Neural progenitor cell (in vitro differentiated cells): ENCODE measurements around the gene LTBP2. TPM values are rescaled to one million over a fixed set of nuclear protein-coding genes. Genes with fewer than 3 reads are reported as not detected.

Experiments
- DNase-seq: peaks from one replicate; pipeline ENCODE4 v3.0.0-alpha.2; 2016; ENCODE audit warnings: low spot score
- H2AFZ ChIP-seq: fragments of 200-600 bp; sonication (generic); replicated peaks from 2 replicates; pipeline ENCODE4 v1.6.1; 2016; ENCODE audit warnings: antibody characterized with exemption
- H3F3A ChIP-seq: fragments of 200-600 bp; sonication (generic); 2 replicates; pipeline ENCODE4 v1.6.1; 2016; ENCODE audit warnings: antibody characterized with exemption, low read depth
- H3K27ac ChIP-seq: fragments of 200-600 bp; sonication (generic); 2 replicates; pipeline ENCODE4 v1.5.1; 2016; ENCODE audit warnings: mild to moderate bottlenecking
- H3K27me3 ChIP-seq: fragments of 200-600 bp; sonication (generic); 2 replicates; pipeline ENCODE4 v1.6.1; 2016; ENCODE audit warnings: mild to moderate bottlenecking, moderate library complexity
- H3K36me3 ChIP-seq: fragments of 200-600 bp; sonication (generic); 2 replicates; pipeline ENCODE4 v1.5.1; 2016
- H3K4me1 ChIP-seq: fragments of 200-600 bp; sonication (generic); 2 replicates; pipeline ENCODE4 v1.6.1; 2016; ENCODE audit warnings: mixed run types
- H3K4me2 ChIP-seq: fragments of 200-600 bp; sonication (generic); 2 replicates; pipeline ENCODE4 v1.6.1; 2016
- H3K4me3 ChIP-seq: fragments of 200-600 bp; sonication (generic); 2 replicates; pipeline ENCODE4 v1.5.1; 2016
- H3K79me2 ChIP-seq: fragments of 200-600 bp; sonication (generic); 2 replicates; pipeline ENCODE4 v1.6.1; 2016; ENCODE audit warnings: low read depth
- H3K9ac ChIP-seq: fragments of 200-600 bp; sonication (generic); 2 replicates; pipeline ENCODE4 v1.6.1; 2016
- H3K9me3 ChIP-seq: fragments of 200-600 bp; sonication (generic); 2 replicates; pipeline ENCODE4 v1.5.1; 2016; ENCODE audit warnings: low read depth
- H4K20me1 ChIP-seq: fragments of 200-600 bp; sonication (generic); 2 replicates; pipeline ENCODE4 v1.6.1; 2016; ENCODE audit warnings: low read depth
- H3K27ac Mint-ChIP-seq: 3 replicates; pipeline ENCODE4 v1.8.0; 2021; ENCODE audit warnings: mixed read lengths
- H3K27me3 Mint-ChIP-seq: 2 replicates; pipeline ENCODE4 v1.8.0; 2022; ENCODE audit warnings: low read depth, mild to moderate bottlenecking, inconsistent platforms, moderate library complexity, mixed read lengths; ENCODE audit not compliant: insufficient read depth
- H3K36me3 Mint-ChIP-seq: 3 replicates; pipeline ENCODE4 v1.8.0; 2021; ENCODE audit warnings: mixed read lengths
- H3K4me1 Mint-ChIP-seq: 3 replicates; pipeline ENCODE4 v1.8.0; 2021; ENCODE audit warnings: mixed read lengths
- H3K4me3 Mint-ChIP-seq: 3 replicates; pipeline ENCODE4 v1.8.0; 2021; ENCODE audit warnings: mild to moderate bottlenecking, moderate library complexity, mixed read lengths
- H3K9me3 Mint-ChIP-seq: 3 replicates; pipeline ENCODE4 v1.8.0; 2020; ENCODE audit warnings: mixed read lengths
- EZH2 ChIP-seq: fragments of 200-600 bp; sonication (generic); IDR thresholded peaks from 2 replicates; pipeline ENCODE4 v1.6.1; 2017; ENCODE audit warnings: antibody characterized with exemption, mild to moderate bottlenecking, moderate library complexity
- EZH2phosphoT487 ChIP-seq: fragments of 200-600 bp; sonication (generic); IDR thresholded peaks from 2 replicates; pipeline ENCODE4 v1.6.1; 2017; ENCODE audit warnings: antibody characterized with exemption
- total RNA-seq: library from RNA; depleted of rRNA; stranded (reverse); fragments of >200 nt; gene quantifications from 2 replicates; pipeline ENCODE4 v1.2.3, GENCODE V29; 2015; ENCODE audit warnings: low replicate concordance
- TF ChIP-seq, protein P1 (sequence below): fragments of 200-600 bp; sonication (generic); IDR thresholded peaks from 2 replicates; pipeline ENCODE4 v1.5.1; 2017; ENCODE audit warnings: antibody characterized with exemption, mild to moderate bottlenecking

Gene LTBP2
- total RNA-seq, 1 donor from 2014 or later = 0.43 TPM

DNA sequence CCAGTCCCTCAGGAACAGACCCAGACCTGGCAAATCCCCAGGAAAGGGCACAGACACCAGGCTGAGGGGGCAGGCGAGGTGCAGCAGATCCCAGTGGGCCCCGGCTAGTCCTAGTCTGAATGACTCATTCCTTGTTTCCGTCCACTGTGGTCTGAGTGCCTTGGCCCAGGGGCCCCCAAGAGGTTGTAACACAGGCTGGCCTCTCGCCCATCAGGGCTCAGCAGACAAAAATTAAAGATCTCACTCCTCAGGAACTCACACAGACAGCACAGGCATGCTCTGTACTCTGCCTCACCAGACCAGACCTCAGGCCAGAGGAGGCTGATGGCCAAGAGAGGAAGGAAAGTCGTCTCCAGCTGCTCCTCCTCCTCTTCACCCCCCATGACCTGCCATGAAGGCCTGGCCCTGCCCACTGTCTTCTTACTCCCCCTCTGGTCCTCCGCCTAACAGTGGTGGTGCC, 7.7 kb upstream of the LTBP2 start:
- Histone ChIP-seq H3K79me2 (no peaks in the 10 kb centered on the region), H3K9me3 (no peaks in the 10 kb centered on the region), H3K4me2 (no peak overlapping the region), H3F3A (no peaks in the 10 kb centered on the region), H3K4me1 (peaks cover 9% of the 10 kb centered on the region), H3K27ac (no peak overlapping the region), H3K4me3 (no peak overlapping the region), H3K27me3 (no peaks in the 10 kb centered on the region), H4K20me1 (no peaks in the 10 kb centered on the region), H3K36me3 (no peaks in the 10 kb centered on the region), H3K9ac (no peak overlapping the region), H2AFZ (peak overlapping the region; percentile 51)
- H3K4me3 Mint-ChIP-seq = no peak overlapping the region
- no peaks in the 10 kb centered on the region for H3K9me3 Mint-ChIP-seq
- no peaks in the 10 kb centered on the region for H3K36me3 Mint-ChIP-seq
- no peak overlapping the region for H3K27ac Mint-ChIP-seq
- DNase-seq = no peak
- peaks cover 11% of the 10 kb centered on the region for H3K27me3 Mint-ChIP-seq
- H3K4me1 Mint-ChIP-seq = peaks cover 29% of the 10 kb centered on the region
- no peak for TF ChIP-seq EZH2
- TF ChIP-seq, protein P1, sequence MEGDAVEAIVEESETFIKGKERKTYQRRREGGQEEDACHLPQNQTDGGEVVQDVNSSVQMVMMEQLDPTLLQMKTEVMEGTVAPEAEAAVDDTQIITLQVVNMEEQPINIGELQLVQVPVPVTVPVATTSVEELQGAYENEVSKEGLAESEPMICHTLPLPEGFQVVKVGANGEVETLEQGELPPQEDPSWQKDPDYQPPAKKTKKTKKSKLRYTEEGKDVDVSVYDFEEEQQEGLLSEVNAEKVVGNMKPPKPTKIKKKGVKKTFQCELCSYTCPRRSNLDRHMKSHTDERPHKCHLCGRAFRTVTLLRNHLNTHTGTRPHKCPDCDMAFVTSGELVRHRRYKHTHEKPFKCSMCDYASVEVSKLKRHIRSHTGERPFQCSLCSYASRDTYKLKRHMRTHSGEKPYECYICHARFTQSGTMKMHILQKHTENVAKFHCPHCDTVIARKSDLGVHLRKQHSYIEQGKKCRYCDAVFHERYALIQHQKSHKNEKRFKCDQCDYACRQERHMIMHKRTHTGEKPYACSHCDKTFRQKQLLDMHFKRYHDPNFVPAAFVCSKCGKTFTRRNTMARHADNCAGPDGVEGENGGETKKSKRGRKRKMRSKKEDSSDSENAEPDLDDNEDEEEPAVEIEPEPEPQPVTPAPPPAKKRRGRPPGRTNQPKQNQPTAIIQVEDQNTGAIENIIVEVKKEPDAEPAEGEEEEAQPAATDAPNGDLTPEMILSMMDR = no peak
- no peak for TF ChIP-seq EZH2phosphoT487

DNA sequence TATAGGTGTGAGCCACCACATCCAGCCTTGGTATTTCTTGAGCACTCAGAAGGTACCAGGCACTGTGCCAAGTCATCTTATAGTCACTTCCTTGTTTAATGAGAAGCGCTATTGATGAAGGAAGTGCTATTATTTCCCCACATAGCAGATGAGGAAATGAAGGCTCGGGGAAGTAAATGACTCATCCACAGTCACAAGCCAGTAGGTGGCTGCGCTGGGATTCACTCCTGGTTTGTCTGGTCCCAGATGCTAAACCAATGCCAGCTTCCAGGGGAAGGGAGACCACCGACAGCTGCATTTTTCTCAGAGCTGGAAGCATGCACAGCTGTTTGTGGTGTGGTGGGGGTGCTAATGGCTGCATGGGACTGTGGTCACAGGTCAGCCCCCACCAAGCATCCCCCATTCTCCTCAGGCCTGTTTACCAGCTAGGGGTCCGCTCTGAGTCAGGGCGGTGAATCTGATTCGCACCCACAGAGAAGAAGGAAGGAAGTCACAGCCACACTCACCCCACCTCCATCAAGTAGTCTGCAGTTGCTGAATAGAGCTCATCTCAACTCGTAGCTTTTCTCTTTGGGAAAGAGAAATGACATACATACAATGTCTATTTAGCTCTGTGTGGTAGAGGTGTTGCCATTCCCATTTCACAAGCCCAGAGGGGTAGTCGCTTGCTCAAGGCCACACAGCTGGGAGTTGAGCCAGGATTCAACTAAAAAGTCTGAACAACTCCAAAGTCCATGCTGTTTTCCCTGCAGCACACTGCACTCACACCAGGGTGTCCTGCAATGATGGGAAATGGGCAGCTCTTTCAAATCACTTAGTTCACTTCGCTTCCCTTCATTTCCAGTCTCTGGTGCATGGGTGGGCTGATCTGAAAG, 6.3 kb upstream of the LTBP2 start:
- Histone ChIP-seq H3F3A (no peaks in the 10 kb centered on the region), H2AFZ (no peak overlapping the region), H3K27me3 (peaks cover 6% of the 10 kb centered on the region), H3K79me2 (no peaks in the 10 kb centered on the region), H3K4me2 (no peak overlapping the region), H3K36me3 (no peaks in the 10 kb centered on the region), H3K4me3 (no peak overlapping the region), H3K27ac (no peak overlapping the region), H3K9me3 (no peaks in the 10 kb centered on the region), H3K9ac (no peak overlapping the region), H3K4me1 (peaks cover 9% of the 10 kb centered on the region), H4K20me1 (no peaks in the 10 kb centered on the region)
- Mint-ChIP-seq H3K27me3 (peaks cover 13% of the 10 kb centered on the region), H3K4me1 (peaks cover 37% of the 10 kb centered on the region), H3K4me3 (no peak overlapping the region), H3K9me3 (no peaks in the 10 kb centered on the region), H3K36me3 (no peaks in the 10 kb centered on the region), H3K27ac (no peak overlapping the region)
- TF ChIP-seq EZH2 (no peak), EZH2phosphoT487 (no peak)
- TF ChIP-seq, protein P1 = no peak
- DNase-seq = no peak

DNA sequence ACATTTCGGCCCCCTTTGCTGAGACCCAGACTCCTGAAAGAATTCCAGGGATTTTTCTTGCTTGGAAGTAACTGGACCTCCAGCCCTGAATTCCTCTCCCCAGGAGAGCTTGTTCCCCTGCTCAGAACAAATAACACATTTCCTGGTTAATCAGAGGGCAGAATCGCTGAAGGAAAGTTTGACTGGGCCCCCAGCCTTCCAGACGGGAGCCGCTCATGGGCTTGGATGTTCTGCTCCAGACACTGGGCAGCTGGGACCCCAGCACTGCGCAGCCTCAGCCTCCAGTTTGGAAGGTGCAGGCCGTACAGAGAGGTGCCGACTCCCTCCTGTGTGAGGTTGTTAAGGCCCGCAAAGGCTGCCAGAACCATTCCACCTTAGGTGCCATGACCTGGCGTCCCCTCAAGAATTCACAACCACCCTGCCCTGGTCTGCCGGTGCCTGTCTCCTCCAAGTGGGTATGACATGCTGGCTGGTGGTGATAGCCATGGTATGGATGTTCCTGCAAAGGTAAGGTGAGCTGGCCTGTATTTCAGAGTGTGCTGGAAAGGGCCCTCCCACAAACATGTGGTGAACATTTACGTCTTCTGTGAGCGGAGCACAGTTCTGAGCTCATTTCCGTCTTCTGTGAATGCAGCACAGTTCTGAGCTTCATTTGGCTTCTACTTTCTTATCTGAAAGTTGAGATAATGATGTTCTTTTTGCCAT, 5.1 kb upstream of the LTBP2 start:
- peak; percentile 19 for DNase-seq
- H3K79me2 ChIP-seq = no peaks in the 10 kb centered on the region
- H3K4me3 Mint-ChIP-seq = no peak overlapping the region
- no peaks in the 10 kb centered on the region for H3K9me3 Mint-ChIP-seq
- no peak overlapping the region for H3K27ac ChIP-seq
- H3K9me3 ChIP-seq = no peaks in the 10 kb centered on the region
- H3K36me3 Mint-ChIP-seq = no peaks in the 10 kb centered on the region
- H3K4me1 ChIP-seq = peaks cover 9% of the 10 kb centered on the region
- TF ChIP-seq EZH2phosphoT487 (no peak), EZH2 (no peak)
- TF ChIP-seq, protein P1 = no peak
- no peaks in the 10 kb centered on the region for H4K20me1 ChIP-seq
- no peaks in the 10 kb centered on the region for H3K36me3 ChIP-seq
- no peak overlapping the region for H3K9ac ChIP-seq
- no peak overlapping the region for H3K4me2 ChIP-seq
- H3K27ac Mint-ChIP-seq = no peak overlapping the region
- H3K27me3 Mint-ChIP-seq = peaks cover 14% of the 10 kb centered on the region
- H3K27me3 ChIP-seq = peaks cover 16% of the 10 kb centered on the region
- H3F3A ChIP-seq = no peaks in the 10 kb centered on the region
- H3K4me3 ChIP-seq = no peak overlapping the region
- H3K4me1 Mint-ChIP-seq = peaks cover 37% of the 10 kb centered on the region
- peak overlapping the region; percentile 9 for H2AFZ ChIP-seq
